HG03135 (cell line): ENCODE data around the gene TBPL1.
"Not testable (repeated sequence)": the region's sequence is repeated elsewhere in the genome, so short reads cannot be mapped to it uniquely, and the experiment has no call there.

ENCODE experiments used
- ATAC-seq: cut with Tn5 transposase; IDR thresholded peaks from one replicate; pipeline ENCODE4 v1.9.1; 2021; ENCODE audit warnings: mild to moderate bottlenecking, moderate library complexity; ENCODE audit not compliant: unreplicated experiment

TBPL1 gene

GRCh38 chr6:133951881-133952814 is 876 bp upstream of the TBPL1 start:
- peak; percentile 73 for ATAC-seq

GRCh38 chr6:133953634-133954415 is 801 bp downstream of the TBPL1 start:
- ATAC-seq = no peak

- ATAC-seq = no peak
These were observed 1.9 kb downstream of the TBPL1 start for GRCh38 chr6:133954657-133955576.

GRCh38 chr6:133955582-133956415 is 2.8 kb downstream of the TBPL1 start:
- ATAC-seq = no peak

GRCh38 chr6:133956416-133957049 is 3.5 kb downstream of the TBPL1 start:
- ATAC-seq = no peak

- no peak for ATAC-seq
These were observed 4.2 kb downstream of the TBPL1 start for GRCh38 chr6:133957227-133957626.

- ATAC-seq = no peak
These were observed 4.8 kb downstream of the TBPL1 start for GRCh38 chr6:133957780-133958242.

- no peak for ATAC-seq
These were observed 5.8 kb downstream of the TBPL1 start for GRCh38 chr6:133958791-133959190.

- no peak for ATAC-seq
These were observed 6.8 kb downstream of the TBPL1 start for GRCh38 chr6:133959667-133960368.

GRCh38 chr6:133961831-133962230 is 8.8 kb downstream of the TBPL1 start:
- no peak for ATAC-seq

GRCh38 chr6:133964052-133964451 is 11.0 kb downstream of the TBPL1 start:
- ATAC-seq = no peak

- ATAC-seq = no peak
These were observed 11.7 kb downstream of the TBPL1 start for GRCh38 chr6:133964702-133965101.

- ATAC-seq = no peak
These were observed 12.9 kb downstream of the TBPL1 start for GRCh38 chr6:133965817-133966360.

- no peak for ATAC-seq
These were observed 13.8 kb downstream of the TBPL1 start for GRCh38 chr6:133966654-133967329.

GRCh38 chr6:133967347-133967746 is 14.3 kb downstream of the TBPL1 start:
- no peak for ATAC-seq

- ATAC-seq = not testable (repeated sequence)
These were observed 14.8 kb downstream of the TBPL1 start for GRCh38 chr6:133967835-133968234.

GRCh38 chr6:133969285-133969920 is 16.4 kb downstream of the TBPL1 start:
- ATAC-seq = no peak
